ENCODE results near the gene CDH13.

The CDH13 gene

GRCh38 chr16:82874271-82874670, 247.5 kb downstream of the CDH13 start:
- POLR2A ChIA-PET = no interaction called here
- no peaks in the 10 kb centered on the region for H3K9me3 ChIP-seq (ENCODE audit: control insufficient read depth, insufficient read depth, low read depth, low read length)
- no peak overlapping the region for H3K4me3 ChIP-seq (ENCODE audit: low read depth, low read length)
- no peak overlapping the region for H3K27ac ChIP-seq (ENCODE audit: extremely low read depth, low read depth, low read length)
- TF ChIP-seq ZNF585B (tag by site-specific recombination; IDR thresholded peaks at IDR 0.05) = no peak
- TF ChIP-seq ZXDB (tag by site-specific recombination; IDR thresholded peaks at IDR 0.05) = no peak
- TF ChIP-seq ZNF214 (tag by site-specific recombination; IDR thresholded peaks at IDR 0.05; ENCODE audit: borderline replicate concordance) = no peak
- TF ChIP-seq, protein P1, sequence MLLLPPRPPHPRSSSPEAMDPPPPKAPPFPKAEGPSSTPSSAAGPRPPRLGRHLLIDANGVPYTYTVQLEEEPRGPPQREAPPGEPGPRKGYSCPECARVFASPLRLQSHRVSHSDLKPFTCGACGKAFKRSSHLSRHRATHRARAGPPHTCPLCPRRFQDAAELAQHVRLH (tag by site-specific recombination; IDR thresholded peaks at IDR 0.05) = no peak
- no peak for TF ChIP-seq KLF8 (tag by site-specific recombination; IDR thresholded peaks at IDR 0.05)
- no peak for TF ChIP-seq ZNF266 (tag by site-specific recombination; IDR thresholded peaks at IDR 0.05; ENCODE audit: low read depth)
- no peak for TF ChIP-seq ZNF747 (tag by site-specific recombination; IDR thresholded peaks at IDR 0.05)
- TF ChIP-seq ZNF792 (tag by site-specific recombination; IDR thresholded peaks at IDR 0.05) = no peak
- TF ChIP-seq, protein P2, sequence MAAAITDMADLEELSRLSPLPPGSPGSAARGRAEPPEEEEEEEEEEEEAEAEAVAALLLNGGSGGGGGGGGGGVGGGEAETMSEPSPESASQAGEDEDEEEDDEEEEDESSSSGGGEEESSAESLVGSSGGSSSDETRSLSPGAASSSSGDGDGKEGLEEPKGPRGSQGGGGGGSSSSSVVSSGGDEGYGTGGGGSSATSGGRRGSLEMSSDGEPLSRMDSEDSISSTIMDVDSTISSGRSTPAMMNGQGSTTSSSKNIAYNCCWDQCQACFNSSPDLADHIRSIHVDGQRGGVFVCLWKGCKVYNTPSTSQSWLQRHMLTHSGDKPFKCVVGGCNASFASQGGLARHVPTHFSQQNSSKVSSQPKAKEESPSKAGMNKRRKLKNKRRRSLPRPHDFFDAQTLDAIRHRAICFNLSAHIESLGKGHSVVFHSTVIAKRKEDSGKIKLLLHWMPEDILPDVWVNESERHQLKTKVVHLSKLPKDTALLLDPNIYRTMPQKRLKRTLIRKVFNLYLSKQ (tag by site-specific recombination; IDR thresholded peaks at IDR 0.05; ENCODE audit: borderline replicate concordance) = no peak
- no peak for TF ChIP-seq ZNF777 (tag by site-specific recombination; IDR thresholded peaks at IDR 0.05; ENCODE audit: borderline replicate concordance)
- TF ChIP-seq ZNF175 (tag by site-specific recombination; IDR thresholded peaks at IDR 0.05) = no peak
- TF ChIP-seq ZNF433 (tag by site-specific recombination; IDR thresholded peaks at IDR 0.05; ENCODE audit: low read depth) = no peak
- no peak for TF ChIP-seq SCRT1 (tag by site-specific recombination; IDR thresholded peaks at IDR 0.05; ENCODE audit: borderline replicate concordance)
- CTCF ChIA-PET = no interaction called here
- H3K4me1 ChIP-seq (ENCODE audit: control insufficient read depth, insufficient read depth, low read length) = no peaks in the 10 kb centered on the region
- H3K36me3 ChIP-seq (ENCODE audit: control insufficient read depth in 2 of 2, insufficient read depth in 1 of 2, low read length in 2 of 2) = no peaks in the 10 kb centered on the region

DNA sequence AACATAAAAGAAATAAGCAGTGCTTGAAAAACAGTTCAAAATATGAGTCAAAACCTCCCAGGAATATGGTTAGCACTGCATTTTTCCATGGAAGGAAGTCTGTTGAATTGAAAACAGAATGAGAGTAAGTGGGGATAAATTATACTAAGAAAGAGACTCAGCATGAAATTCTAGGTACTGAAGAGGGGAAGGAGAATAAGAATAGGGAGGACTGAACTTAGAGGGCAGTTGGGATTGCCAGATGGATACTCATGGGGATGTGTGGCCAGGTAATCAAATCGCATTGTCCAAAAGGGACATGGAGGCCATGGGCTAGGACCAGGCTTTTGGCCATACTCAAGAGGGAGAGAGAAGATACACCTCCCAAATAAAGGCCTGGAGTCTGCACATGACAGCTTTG, 247.9 kb downstream of the CDH13 start:
- TF ChIP-seq ZNF16 (tag by site-specific recombination; IDR thresholded peaks at IDR 0.05; ENCODE audit: low read depth) (no peak), ZNF48 (tag by site-specific recombination; IDR thresholded peaks at IDR 0.05) (no peak), IKZF3 (tag by site-specific recombination; IDR thresholded peaks at IDR 0.05) (no peak), OSR2 (tag by site-specific recombination; IDR thresholded peaks at IDR 0.05) (no peak), ZFP41 (tag by site-specific recombination; IDR thresholded peaks at IDR 0.05; ENCODE audit: borderline replicate concordance) (no peak), ZNF133 (tag by site-specific recombination; IDR thresholded peaks at IDR 0.05) (no peak), KLF7 (tag by site-specific recombination; IDR thresholded peaks at IDR 0.05; ENCODE audit: borderline replicate concordance) (no peak), ZNF335 (tag by site-specific recombination; conservative IDR thresholded peaks at IDR 0.05) (no peak), ZNF248 (tag by site-specific recombination; IDR thresholded peaks at IDR 0.05) (no peak), ZXDB (tag by site-specific recombination; IDR thresholded peaks at IDR 0.05) (no peak), ZNF76 (tag by site-specific recombination; IDR thresholded peaks at IDR 0.05; ENCODE audit: borderline replicate concordance, low read depth) (no peak)
- TF ChIP-seq, protein P3, sequence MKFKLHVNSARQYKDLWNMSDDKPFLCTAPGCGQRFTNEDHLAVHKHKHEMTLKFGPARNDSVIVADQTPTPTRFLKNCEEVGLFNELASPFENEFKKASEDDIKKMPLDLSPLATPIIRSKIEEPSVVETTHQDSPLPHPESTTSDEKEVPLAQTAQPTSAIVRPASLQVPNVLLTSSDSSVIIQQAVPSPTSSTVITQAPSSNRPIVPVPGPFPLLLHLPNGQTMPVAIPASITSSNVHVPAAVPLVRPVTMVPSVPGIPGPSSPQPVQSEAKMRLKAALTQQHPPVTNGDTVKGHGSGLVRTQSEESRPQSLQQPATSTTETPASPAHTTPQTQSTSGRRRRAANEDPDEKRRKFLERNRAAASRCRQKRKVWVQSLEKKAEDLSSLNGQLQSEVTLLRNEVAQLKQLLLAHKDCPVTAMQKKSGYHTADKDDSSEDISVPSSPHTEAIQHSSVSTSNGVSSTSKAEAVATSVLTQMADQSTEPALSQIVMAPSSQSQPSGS (tag by site-specific recombination; IDR thresholded peaks at IDR 0.05; ENCODE audit: low read depth) = no peak
- TF ChIP-seq, protein P4, sequence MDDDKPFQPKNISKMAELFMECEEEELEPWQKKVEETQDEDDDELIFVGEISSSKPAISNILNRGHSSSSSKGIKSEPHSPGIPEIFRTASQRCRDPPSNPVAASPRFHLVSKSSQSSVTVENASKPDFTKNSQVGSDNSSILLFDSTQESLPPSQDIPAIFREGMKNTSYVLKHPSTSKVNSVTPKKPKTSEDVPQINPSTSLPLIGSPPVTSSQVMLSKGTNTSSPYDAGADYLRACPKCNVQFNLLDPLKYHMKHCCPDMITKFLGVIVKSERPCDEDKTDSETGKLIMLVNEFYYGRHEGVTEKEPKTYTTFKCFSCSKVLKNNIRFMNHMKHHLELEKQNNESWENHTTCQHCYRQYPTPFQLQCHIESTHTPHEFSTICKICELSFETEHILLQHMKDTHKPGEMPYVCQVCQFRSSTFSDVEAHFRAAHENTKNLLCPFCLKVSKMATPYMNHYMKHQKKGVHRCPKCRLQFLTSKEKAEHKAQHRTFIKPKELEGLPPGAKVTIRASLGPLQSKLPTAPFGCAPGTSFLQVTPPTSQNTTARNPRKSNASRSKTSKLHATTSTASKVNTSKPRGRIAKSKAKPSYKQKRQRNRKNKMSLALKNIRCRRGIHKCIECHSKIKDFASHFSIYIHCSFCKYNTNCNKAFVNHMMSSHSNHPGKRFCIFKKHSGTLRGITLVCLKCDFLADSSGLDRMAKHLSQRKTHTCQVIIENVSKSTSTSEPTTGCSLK (tag by site-specific recombination; IDR thresholded peaks at IDR 0.05) = no peak
- no peaks in the 10 kb centered on the region for H3K36me3 ChIP-seq (ENCODE audit: control insufficient read depth in 2 of 2, insufficient read depth in 1 of 2, low read length in 2 of 2)
- no peaks in the 10 kb centered on the region for H3K9me3 ChIP-seq (ENCODE audit: control insufficient read depth, insufficient read depth, low read depth, low read length)
- no peak overlapping the region for H3K4me3 ChIP-seq (ENCODE audit: low read depth, low read length)
- ChIA-PET CTCF (no interaction called here), POLR2A (no interaction called here)
- no peaks in the 10 kb centered on the region for H3K4me1 ChIP-seq (ENCODE audit: control insufficient read depth, insufficient read depth, low read length)
- H3K27ac ChIP-seq (ENCODE audit: extremely low read depth, low read depth, low read length) = no peak overlapping the region

All from HEK293 (cell line).